Upper lobe of right lung (tissue), 1 donor: ENCODE results near the gene PPP6R1. TPM values are rescaled to one million over a fixed set of nuclear protein-coding genes. Genes with fewer than 3 reads are reported as not detected.

Experiments
- ATAC-seq: fragments of 200-7000 bp; cut with Tn5 transposase; one replicate; pipeline ENCODE4 v1.9.1; 2020; ENCODE audit warnings: mild to moderate bottlenecking, moderate library complexity
- DNase-seq: peaks from one replicate; pipeline ENCODE4 v3.0.0-alpha.2; 2020
- H3K27ac ChIP-seq: fragments of 200-600 bp; one replicate; pipeline ENCODE4 v1.8.0; 2022
- H3K27me3 ChIP-seq: fragments of 200-600 bp; one replicate; pipeline ENCODE4 v1.8.0; 2022; ENCODE audit warnings: mild to moderate bottlenecking
- H3K36me3 ChIP-seq: fragments of 200-600 bp; one replicate; pipeline ENCODE4 v1.8.0; 2022
- H3K4me1 ChIP-seq: fragments of 200-600 bp; one replicate; pipeline ENCODE4 v1.8.0; 2022
- H3K4me3 ChIP-seq: fragments of 200-600 bp; one replicate; pipeline ENCODE4 v1.8.0; 2022; ENCODE audit warnings: mild to moderate bottlenecking
- H3K9me3 ChIP-seq: fragments of 200-600 bp; one replicate; pipeline ENCODE4 v1.8.0; 2022
- CTCF ChIP-seq: fragments of 200-600 bp; IDR thresholded peaks from one replicate; pipeline ENCODE4 v1.8.0; 2022; ENCODE audit warnings: antibody characterized with exemption
- intact Hi-C: fragments of 100-400 bp; cut with DNase I; formaldehyde crosslinking; loops from one replicate; pipeline ENCODE4 v1.11.0; 2022
- total RNA-seq: library from RNA; stranded (reverse); fragmentation: NEBNext Ultra II Directional; extraction: Animal tissue kit (Norgen Biotek cat#: 25700); gene quantifications from one replicate; pipeline ENCODE4 v1.2.1, GENCODE V29; 2021
- donor health status: DM: no; HTN: yes; CAD: no; lungs with severe emphysema.

The PPP6R1 gene
- total RNA-seq, 1 donor from 2014 or later, result 61.0 TPM

- Histone ChIP-seq H3K27me3 (no peaks in the 10 kb centered on the region), H3K4me1 (no peaks in the 10 kb centered on the region), H3K36me3 (peaks cover 96% of the 10 kb centered on the region), H3K27ac (no peak overlapping the region), H3K9me3 (no peaks in the 10 kb centered on the region), H3K4me3 (no peak overlapping the region)
- TF ChIP-seq CTCF, result no peak
- intact Hi-C loops, result no loop called here
- ATAC-seq, result no peak
- DNase-seq, result peak; percentile 58
Observed at GRCh38 chr19:55241143-55241934, 17.5 kb downstream of the PPP6R1 start.

GRCh38 chr19:55240713-55241020, 18.1 kb downstream of the PPP6R1 start:
- Histone ChIP-seq H3K27me3 (no peaks in the 10 kb centered on the region), H3K9me3 (no peaks in the 10 kb centered on the region), H3K36me3 (peaks cover 96% of the 10 kb centered on the region), H3K27ac (no peak overlapping the region), H3K4me1 (no peaks in the 10 kb centered on the region), H3K4me3 (no peak overlapping the region)
- ATAC-seq (no peak), DNase-seq (no peak)
- intact Hi-C loops, result no loop called here
- no peak for TF ChIP-seq CTCF

GRCh38 chr19:55239004-55239403, 19.8 kb downstream of the PPP6R1 start:
- no peak for ATAC-seq
- H3K27ac ChIP-seq, result no peak overlapping the region
- no peak overlapping the region for H3K4me3 ChIP-seq
- no peak for DNase-seq
- H3K36me3 ChIP-seq, result peaks cover 93% of the 10 kb centered on the region
- H3K9me3 ChIP-seq, result no peaks in the 10 kb centered on the region
- intact Hi-C loops, result no loop called here
- H3K27me3 ChIP-seq, result no peaks in the 10 kb centered on the region
- H3K4me1 ChIP-seq, result no peaks in the 10 kb centered on the region
- no peak for TF ChIP-seq CTCF

GRCh38 chr19:55238030-55238429, 20.8 kb downstream of the PPP6R1 start:
- no peak overlapping the region for H3K27ac ChIP-seq
- no peak for TF ChIP-seq CTCF
- H3K27me3 ChIP-seq, result no peaks in the 10 kb centered on the region
- peaks cover 93% of the 10 kb centered on the region for H3K36me3 ChIP-seq
- no peak for ATAC-seq
- intact Hi-C loops, result no loop called here
- H3K4me3 ChIP-seq, result no peak overlapping the region
- DNase-seq, result no peak
- H3K4me1 ChIP-seq, result no peaks in the 10 kb centered on the region
- H3K9me3 ChIP-seq, result no peaks in the 10 kb centered on the region

GRCh38 chr19:55232986-55233385, 25.8 kb downstream of the PPP6R1 start:
- no peak overlapping the region for H3K4me3 ChIP-seq

More at GRCh38 chr19:55232986-55233385, 25.8 kb downstream of the PPP6R1 start:
- Histone ChIP-seq H3K27me3 (no peaks in the 10 kb centered on the region), H3K36me3 (peaks cover 87% of the 10 kb centered on the region), H3K9me3 (no peaks in the 10 kb centered on the region), H3K27ac (no peak overlapping the region), H3K4me1 (no peaks in the 10 kb centered on the region)
- intact Hi-C loops, result no loop called here
- TF ChIP-seq CTCF, result no peak
- ATAC-seq, result no peak
- no peak for DNase-seq
